Measurements from ENCODE around the gene SIDT2. TPM values are rescaled to one million over a fixed set of nuclear protein-coding genes. Genes with fewer than 3 reads are reported as not detected.

The SIDT2 gene
- total RNA-seq, 3 donors from 2014 or later, result 69.8 to 76.3 (median 71.4) TPM

GRCh38 chr11:117192401-117192875, 13.9 kb downstream of the SIDT2 start:
- TF ChIP-seq, protein P1, sequence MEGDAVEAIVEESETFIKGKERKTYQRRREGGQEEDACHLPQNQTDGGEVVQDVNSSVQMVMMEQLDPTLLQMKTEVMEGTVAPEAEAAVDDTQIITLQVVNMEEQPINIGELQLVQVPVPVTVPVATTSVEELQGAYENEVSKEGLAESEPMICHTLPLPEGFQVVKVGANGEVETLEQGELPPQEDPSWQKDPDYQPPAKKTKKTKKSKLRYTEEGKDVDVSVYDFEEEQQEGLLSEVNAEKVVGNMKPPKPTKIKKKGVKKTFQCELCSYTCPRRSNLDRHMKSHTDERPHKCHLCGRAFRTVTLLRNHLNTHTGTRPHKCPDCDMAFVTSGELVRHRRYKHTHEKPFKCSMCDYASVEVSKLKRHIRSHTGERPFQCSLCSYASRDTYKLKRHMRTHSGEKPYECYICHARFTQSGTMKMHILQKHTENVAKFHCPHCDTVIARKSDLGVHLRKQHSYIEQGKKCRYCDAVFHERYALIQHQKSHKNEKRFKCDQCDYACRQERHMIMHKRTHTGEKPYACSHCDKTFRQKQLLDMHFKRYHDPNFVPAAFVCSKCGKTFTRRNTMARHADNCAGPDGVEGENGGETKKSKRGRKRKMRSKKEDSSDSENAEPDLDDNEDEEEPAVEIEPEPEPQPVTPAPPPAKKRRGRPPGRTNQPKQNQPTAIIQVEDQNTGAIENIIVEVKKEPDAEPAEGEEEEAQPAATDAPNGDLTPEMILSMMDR (IDR thresholded peaks at IDR 0.05), result no peak
- peak in 1 of 3 donors; percentile 16 for DNase-seq
- intact Hi-C loops (cut with DNase I, micrococcal nuclease), result no loop called here
- H3K36me3 ChIP-seq (ENCODE audit: low read depth), result peaks cover 7% of the 10 kb centered on the region
- ATAC-seq, result no peak
- no peaks in the 10 kb centered on the region for H3K9me3 ChIP-seq
- H3K4me1 ChIP-seq (ENCODE audit: low read depth), result peaks cover 14% of the 10 kb centered on the region
- no peak overlapping the region for H3K4me3 ChIP-seq

GRCh38 chr11:117193130-117194020, 14.8 kb downstream of the SIDT2 start:
- peak in 1 of 3 donors; percentile 26 for DNase-seq

DNA sequence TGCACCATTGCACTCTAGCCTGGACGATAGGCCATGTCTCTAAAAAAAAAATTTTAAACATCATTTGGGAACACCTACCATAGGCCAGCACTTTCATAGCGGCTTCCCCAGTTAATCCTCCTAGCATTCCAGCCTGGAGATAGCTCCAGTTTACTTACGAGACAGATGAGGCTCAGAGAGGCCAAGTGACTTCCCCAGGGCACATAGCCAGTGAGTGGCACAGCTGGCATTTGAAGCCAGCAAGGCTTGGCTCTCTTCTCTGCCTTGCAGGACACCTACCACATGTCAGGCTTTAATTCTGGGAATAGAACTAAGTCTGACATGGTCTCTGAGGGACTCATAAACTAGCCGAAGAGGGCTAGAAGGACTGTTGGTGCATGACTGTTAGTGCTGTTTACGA, 15.7 kb downstream of the SIDT2 start:
- H3K4me3 ChIP-seq, result no peak overlapping the region
- TF ChIP-seq, protein P1 (IDR thresholded peaks at IDR 0.05), result no peak
- H3K4me1 ChIP-seq (ENCODE audit: low read depth), result peaks cover 28% of the 10 kb centered on the region
- intact Hi-C loops (cut with DNase I, micrococcal nuclease), result no loop called here
- no peaks in the 10 kb centered on the region for H3K9me3 ChIP-seq
- ATAC-seq (no peak), DNase-seq (no peak)
- H3K36me3 ChIP-seq (ENCODE audit: low read depth), result peaks cover 2% of the 10 kb centered on the region

More at GRCh38 chr11:117193130-117194020, 14.8 kb downstream of the SIDT2 start:
- TF ChIP-seq, protein P1 (IDR thresholded peaks at IDR 0.05), result no peak
- no peak for ATAC-seq
- H3K9me3 ChIP-seq, result no peaks in the 10 kb centered on the region
- peaks cover 23% of the 10 kb centered on the region for H3K4me1 ChIP-seq (ENCODE audit: low read depth)
- H3K4me3 ChIP-seq, result no peak overlapping the region
- intact Hi-C loops (cut with DNase I, micrococcal nuclease), result no loop called here
- peaks cover 7% of the 10 kb centered on the region for H3K36me3 ChIP-seq (ENCODE audit: low read depth)

DNA sequence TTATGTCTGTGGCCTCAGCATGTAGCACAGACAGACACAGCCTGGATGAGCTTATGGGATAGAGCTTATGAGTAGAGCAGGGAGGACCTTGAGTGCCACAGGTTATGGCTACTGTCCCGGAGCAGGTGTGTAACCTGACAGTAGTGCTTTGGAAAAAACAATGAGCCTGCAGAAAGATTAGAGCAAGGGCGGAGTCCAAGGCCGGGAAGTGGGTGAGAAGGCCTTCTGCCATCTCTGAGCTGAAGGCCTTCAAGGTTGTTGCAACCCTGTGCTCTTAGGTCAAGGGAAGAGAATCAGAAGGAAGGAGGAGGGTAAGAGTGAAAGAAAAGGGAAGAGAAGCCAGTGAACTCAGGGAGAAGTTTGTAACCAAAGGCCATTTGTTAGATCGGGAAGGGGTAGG, 16.7 kb downstream of the SIDT2 start:
- H3K9me3 ChIP-seq, result no peaks in the 10 kb centered on the region
- peak; percentile 60 for ATAC-seq

DNA sequence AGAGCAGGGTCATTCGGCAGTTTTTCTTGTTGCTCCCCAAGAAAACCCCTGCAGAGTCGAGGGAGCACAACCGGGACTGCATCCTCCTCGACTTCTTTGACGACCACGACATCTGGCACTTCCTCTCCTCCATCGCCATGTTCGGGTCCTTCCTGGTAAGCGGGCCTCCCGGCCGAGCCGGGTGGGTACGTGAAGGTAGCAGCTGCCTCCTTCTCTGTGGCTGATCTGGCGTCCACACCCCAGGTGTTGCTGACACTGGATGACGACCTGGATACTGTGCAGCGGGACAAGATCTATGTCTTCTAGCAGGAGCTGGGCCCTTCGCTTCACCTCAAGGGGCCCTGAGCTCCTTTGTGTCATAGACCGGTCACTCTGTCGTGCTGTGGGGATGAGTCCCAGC, 17.2 kb downstream of the SIDT2 start:
- no peak overlapping the region for H3K4me3 ChIP-seq

More for the DNA sequence above, 16.7 kb downstream of the SIDT2 start:
- DNase-seq, result peak in 2 of 3 donors; percentile 57 to 62
- H3K36me3 ChIP-seq (ENCODE audit: low read depth), result no peaks in the 10 kb centered on the region
- peaks cover 28% of the 10 kb centered on the region for H3K4me1 ChIP-seq (ENCODE audit: low read depth)
- TF ChIP-seq, protein P1 (IDR thresholded peaks at IDR 0.05), result no peak
- no peak overlapping the region for H3K4me3 ChIP-seq
- intact Hi-C loops (cut with DNase I, micrococcal nuclease), result no loop called here

More for the DNA sequence above, 17.2 kb downstream of the SIDT2 start:
- H3K4me1 ChIP-seq (ENCODE audit: low read depth), result peaks cover 28% of the 10 kb centered on the region
- no peaks in the 10 kb centered on the region for H3K9me3 ChIP-seq
- H3K36me3 ChIP-seq (ENCODE audit: low read depth), result no peaks in the 10 kb centered on the region
- ATAC-seq (no peak), DNase-seq (peak in 1 of 3 donors; percentile 33)
- intact Hi-C loops (cut with DNase I, micrococcal nuclease), result no loop called here
- TF ChIP-seq, protein P1 (IDR thresholded peaks at IDR 0.05), result no peak
